HG02798 (cell line): Measurements from ENCODE around the gene NHS.

Source experiments
- ATAC-seq: cut with Tn5 transposase; IDR thresholded peaks from one replicate; pipeline ENCODE4 v1.9.1; 2021; ENCODE audit warnings: mild to moderate bottlenecking; ENCODE audit not compliant: unreplicated experiment, poor library complexity

Gene NHS

DNA sequence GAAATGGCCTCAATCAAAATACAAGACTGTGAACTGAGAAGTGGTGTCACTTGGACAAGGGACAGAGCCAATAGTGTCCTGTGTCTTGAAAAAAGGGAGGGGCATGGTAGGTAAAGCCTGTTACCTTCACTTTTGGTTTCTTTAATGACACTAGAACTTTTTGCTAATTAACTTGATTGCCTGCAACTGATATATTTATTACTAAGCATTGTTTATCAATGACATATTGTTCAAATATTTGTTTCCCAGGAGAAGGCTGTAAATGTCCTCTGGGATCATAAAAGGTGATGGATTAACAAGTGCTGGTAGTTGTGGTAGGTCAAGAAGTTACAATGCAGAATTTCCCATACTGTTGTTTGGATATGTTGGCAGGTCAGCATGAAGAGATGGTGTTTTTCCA is 268.5 kb downstream of the NHS start:
- ATAC-seq: no peak

DNA sequence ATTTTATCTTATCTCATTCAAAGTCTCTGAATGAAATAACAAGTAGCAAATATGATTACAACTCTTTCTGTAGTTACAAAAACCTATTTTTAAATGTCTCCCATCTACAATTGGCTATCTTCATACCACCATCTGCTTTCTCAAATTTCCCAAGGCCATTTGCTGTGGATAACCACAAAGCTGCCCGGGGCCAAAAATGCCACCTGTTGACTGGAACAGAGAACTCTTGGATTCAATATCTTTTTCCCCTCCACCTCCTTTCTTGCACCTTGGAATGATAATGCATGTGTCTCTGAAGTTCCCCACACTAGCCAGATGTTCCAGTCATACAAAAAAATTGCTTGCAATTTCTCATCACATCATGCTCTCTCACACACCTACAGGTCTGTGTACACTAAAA is 269.0 kb downstream of the NHS start:
- no peak for ATAC-seq

DNA sequence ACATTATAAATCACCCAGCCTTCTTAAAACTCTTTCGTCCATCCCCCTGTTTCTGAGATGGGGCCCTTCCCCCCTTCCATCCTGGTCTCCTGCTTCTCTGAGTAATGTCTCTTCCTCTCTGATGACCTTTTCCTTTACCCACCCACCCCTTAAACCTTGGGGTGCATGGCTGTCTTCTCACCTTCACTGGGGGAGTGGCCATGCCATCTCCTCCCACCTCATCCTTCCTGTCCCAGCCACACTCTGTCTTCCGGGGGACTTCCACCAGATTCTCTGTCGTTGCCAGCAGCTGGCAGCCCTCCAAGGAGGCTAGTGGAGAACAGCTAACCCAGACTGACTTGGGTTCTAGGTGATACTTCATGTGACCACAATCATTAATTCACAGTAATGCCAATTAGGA is 279.1 kb downstream of the NHS start:
- no peak for ATAC-seq

DNA sequence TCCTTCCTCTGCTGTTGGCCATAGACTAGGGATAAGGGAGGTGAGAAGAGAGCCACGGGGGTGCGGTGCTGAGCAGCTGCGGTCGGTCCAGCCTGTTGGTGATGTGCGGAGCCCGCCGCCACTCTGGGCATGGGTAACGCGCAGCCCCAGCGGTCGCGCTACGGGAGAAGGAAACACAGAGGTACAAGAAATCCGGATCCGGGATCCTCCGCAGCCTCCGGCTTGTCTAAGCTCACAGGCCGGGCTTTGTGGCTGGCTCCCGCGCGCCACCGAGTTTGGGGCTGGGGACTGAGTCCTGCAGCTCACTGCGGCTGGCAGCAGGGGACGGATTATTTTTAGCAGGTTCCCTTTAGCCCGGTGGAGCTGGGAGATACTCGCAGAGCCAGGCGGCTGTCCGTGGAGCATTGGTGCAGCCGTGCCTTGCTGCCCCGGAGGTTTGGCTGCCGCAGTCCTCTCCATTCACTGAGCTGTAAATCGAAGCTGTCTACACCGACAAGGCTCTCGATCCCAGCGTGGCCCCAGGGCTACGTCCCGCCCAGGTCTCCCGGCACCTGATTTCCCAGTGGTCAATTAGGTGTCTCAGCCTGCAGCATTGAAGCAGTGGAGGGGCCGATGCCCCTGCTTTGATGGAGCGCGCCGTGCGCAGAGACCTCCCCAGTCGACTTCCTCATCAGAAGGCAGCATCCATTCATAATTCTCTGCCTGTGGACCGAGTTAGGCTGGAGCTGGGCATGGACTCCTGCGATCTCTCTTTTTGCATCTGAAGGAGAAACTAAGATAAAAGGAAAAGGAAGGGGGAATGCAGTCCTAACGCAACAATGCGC is 280.4 kb downstream of the NHS start:
- ATAC-seq: no peak

DNA sequence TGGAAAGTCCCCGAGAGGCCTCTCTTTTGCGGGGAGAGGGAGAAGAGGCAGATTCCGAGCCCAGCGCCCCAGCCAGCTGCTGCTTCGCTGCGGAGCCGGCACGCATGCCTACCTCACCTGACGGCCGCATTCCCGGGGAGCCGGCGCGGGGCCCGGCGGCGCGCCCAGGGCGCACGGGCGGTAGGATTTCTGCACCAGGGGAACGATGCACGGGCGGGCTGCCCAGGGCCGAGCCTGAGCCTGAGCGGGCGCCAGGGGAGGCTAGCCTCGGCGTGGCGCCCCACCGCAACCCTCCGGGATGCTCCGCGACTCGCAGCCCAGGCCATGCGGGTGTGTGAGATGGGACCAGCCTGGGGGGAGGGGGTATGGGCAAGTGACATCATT is 281.0 kb downstream of the NHS start:
- no peak for ATAC-seq

DNA sequence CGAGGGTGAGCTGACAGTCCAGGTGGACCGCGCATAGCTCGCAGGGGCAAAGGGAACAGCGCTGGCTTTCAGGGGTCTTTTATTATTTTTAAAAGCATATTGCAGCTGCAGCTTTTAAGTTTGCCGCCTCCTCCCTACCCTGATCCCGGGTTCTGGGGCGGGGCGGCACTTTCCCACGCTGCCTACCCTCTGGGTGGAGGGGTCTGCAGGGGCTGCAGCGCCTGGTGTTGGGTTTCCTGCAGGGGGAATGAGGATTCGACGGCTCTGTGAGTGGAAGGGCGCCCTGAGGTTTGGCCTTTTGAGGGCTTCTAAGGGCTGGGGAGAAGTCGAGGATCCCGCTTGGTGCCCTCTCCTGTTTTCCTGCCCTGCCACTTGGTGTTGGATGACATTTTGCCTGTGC is 281.6 kb downstream of the NHS start:
- ATAC-seq: no peak

DNA sequence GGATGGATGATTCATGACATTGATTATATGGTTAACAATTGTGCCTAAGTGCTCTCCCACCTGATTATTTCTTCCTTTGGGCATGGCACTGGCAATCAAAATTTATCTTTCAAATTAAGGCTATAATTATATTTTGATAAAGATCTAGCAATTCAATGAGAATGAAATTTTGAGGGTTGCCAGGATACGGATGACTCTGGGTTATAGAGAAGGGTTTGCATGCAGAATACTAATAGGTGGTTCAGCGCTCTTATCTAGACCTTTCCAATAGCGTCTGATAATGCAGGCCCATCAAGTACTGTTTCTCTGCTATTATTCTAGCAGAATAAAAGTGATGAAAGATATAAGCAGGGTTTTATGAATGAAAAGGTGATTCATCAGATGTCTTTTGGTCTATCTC is 287.4 kb downstream of the NHS start:
- no peak for ATAC-seq

DNA sequence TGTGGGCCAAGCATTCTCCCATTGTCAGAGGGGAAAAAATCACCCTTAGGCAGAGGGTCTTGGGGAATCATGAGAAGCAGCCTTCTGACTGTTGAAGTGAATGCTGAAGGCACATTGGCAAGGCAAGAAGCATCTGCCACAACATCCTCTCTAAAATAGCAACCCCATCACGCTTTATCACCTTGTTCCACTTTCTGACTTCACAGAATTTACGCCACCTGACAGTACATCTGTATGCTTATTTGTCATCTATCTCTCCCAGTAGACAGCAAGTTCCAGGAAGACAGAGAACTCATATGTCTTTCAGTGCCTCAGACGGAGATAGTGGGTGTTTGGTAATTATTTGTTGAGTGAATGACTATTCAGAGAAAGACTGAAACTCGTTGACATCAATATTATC is 293.9 kb downstream of the NHS start:
- ATAC-seq: no peak

DNA sequence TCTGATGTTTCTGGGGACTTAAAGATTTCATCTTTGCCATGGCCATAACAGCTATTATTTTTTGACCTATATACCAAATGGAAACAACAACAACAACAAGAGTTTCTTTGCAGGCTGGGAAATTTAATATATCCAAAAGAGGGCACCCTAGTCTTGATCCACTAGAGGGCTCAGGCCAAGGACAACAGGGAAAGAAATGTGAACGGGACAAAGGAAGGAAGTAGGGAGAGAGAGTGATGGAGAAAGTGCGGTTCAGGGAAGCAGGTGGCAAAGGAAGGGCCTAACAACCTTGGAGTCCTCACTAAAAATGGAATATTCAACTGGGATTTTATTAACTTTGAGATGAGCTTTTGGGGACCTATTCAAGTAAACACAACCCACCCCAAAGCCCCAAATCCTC is 294.5 kb downstream of the NHS start:
- no peak for ATAC-seq

DNA sequence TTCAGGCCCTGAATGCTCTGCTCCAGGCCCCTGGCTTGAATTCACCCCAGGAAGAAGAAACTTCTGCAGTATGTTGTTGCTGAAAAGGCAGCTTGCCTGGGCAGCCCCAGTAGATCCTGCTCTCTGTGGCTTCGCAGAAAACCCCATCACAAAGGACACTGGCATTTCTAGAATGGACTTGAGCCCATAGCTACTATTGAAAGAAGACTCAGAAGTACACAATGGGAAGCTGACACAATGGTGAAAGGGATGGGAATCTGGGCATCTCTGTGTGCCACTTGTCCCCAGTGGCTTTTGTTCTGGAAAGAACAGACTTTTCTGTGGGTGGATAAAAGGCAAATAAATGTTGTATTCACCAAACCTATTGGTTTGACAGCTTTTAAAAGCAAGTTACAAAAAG is 294.9 kb downstream of the NHS start:
- ATAC-seq: no peak

DNA sequence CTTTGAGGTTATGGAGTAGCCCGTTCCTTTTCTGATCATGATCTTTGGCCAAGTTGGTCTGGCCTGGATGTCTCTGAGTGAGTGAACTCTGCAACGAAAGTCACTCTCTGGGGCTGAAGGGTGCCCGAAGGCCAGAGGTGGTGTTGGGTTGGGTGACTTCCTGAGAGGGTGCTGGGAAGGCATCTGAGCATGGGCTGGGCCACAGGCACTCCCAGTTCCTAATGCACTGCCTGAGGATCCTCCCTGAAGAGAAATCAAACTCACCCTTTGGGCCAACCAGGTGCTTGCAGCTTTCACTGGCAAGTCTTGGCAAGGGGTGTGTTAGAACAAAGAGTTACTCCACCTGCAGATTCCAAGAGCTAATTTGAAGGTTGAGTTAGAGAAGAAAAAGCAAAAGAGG is 295.9 kb downstream of the NHS start:
- no peak for ATAC-seq

DNA sequence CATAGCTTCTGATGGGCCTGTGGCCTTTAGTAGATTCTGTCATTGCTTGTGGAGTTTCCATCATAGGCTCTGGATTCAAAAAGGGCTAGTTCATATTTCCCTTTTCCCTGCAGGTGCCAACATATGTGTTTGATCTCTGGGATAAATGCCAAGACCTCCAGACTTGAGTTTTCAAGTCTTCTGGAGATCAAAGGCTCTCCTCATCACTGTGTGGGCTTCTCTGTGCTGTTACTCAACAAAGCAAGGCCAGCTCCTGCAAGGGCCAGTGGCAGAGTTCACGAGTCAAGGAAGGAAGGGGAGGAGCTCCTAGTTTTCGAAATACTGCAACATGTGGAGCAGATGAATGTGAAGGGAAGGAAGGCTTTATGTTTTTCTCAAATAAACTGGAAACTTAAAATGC is 299.6 kb downstream of the NHS start:
- ATAC-seq: no peak

DNA sequence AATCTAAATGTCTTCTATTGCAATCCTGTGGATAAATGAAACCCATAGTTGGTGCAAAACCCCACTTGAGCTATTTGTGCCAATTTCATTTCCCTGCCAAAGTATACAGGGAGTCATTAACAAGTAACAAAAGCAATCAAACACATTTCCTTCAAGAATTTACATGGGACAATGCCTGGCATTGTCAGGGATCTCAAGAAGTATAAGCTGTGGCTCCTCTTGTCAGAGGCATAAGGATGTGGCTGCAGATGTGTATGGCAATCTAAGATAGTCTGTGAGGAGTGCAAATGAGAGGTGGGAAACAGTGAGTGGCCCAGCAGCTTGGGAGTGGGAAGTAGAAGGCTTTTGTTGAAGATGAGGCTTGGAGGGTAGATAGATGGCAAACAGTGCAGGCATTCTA is 304.3 kb downstream of the NHS start:
- ATAC-seq: no peak

DNA sequence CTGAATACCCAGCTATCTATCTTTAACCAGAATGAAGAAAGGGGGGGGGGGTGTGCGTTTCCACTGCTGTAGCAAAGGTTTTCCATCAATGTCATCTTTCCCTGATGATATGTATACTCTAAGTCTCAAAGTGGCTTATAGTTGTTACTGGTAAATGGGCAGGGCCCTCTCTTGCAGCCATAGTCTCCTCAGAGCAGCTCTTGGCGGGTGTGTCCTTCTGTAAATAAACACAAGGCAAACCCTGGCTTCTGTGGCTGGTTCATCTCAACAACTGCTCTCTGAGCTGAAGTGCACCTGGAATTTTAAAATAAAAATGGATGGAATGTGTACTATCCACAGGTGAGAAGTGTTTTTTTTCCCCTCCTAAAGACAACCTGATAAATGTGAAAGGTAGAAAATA is 304.8 kb downstream of the NHS start:
- ATAC-seq: no peak

DNA sequence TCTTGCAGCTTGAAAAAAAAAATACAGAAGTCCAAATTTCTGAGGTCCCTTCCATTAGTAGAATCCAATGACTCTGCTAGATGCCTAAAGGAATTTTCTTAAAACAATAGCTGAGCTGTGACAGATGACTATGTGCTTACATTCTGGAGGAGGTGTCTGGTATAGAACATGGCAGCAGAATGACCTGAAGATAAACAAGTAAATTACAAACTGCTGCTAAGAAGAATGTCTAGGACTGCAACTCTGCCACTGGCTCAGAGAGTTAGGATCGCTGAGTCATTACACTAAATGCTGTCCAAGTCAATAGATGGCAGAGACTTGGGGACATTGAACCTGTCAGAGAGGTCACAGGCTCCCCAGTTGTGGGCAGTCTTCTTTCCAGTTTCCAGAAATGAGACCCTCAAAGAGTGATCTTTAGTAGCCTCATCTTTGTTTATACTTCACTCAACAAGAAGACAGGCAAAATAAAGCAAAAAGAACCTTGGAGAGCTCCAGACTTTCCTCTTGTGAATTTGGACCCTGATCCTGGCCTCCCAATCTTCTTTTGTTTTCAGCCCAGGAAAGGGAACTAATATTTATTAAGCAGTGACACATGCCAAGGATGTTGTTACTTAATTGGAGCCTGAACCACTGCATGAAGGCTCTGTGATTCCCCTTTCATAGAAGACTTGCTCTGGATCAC is 305.9 kb downstream of the NHS start:
- no peak for ATAC-seq

DNA sequence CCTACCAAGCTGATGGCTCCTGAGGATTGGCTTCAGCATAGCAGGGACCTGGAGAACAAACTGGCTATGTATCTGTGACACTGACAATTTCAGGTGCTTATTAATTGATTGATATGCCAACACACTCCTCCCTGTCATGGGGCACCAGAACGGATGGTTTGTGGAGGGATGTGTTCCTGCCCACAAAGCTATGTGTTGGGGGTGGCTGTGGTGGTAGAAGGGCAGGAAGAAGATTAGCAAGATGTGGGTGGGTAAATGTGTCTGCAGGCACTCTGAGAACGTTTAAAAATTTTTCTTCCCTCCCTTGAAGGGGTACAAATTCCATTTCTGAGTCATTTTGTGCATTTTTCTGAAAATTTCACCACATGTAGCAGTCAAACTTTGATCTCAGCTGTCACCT is 307.3 kb downstream of the NHS start:
- no peak for ATAC-seq

DNA sequence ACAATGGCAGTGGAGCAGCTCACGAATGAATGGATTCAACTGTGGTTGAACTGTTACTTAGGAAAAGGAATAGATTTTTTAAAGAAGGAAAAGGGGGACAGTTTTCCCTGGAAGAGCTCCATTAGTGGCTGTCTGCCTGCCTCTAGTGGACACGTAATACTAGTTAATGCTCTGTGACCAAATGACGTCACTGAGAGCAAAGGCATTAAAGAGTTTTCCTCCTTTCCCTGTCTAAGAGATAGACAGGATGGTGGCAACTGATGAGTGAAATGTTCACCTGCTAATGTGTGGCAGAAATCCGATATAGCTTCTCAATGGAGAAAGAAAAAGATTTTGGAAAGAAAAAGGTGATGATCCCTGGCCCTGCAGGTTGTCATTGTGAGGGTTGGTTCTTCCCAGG is 310.0 kb downstream of the NHS start:
- ATAC-seq: no peak

DNA sequence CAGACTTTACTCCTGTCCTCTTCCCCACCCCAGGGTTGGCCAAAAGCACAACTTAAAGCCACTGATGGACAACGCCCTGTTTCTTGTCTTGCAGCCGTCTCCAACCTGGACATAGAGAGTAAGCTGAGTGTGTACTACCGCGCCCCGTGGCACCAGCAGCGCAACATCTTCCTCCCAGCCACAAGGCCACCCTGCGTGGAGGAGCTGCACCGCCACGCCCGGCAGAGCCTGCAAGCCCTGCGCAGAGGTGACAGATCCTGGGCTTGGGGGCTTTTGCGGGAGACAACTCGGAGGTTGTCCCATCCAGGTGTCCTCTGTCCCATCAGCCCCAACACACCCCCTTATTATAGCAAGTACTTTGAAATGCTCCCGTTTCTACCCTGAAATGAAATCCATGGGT is 312.6 kb downstream of the NHS start:
- no peak for ATAC-seq

DNA sequence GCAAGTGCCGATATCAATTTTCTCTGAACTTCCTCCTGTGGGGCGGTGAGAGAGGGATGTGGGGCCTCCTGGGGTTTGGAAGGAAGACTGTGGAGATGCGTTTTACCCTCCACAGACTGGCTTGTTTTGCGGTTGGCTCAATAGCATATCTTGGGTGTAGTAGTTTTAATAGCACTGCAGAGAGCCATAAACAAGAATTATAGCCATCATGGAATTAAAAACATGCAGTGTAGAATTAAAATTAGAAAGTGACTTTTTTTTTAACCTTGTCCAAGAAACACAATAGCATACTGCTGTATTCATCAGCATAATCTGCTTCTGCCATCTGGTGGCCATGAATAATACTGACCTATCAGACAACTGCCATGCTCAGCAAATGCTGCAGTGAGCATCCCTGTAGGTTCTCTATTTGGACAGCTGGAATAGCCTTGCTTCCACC is 315.0 kb downstream of the NHS start:
- peak; percentile 63 for ATAC-seq

DNA sequence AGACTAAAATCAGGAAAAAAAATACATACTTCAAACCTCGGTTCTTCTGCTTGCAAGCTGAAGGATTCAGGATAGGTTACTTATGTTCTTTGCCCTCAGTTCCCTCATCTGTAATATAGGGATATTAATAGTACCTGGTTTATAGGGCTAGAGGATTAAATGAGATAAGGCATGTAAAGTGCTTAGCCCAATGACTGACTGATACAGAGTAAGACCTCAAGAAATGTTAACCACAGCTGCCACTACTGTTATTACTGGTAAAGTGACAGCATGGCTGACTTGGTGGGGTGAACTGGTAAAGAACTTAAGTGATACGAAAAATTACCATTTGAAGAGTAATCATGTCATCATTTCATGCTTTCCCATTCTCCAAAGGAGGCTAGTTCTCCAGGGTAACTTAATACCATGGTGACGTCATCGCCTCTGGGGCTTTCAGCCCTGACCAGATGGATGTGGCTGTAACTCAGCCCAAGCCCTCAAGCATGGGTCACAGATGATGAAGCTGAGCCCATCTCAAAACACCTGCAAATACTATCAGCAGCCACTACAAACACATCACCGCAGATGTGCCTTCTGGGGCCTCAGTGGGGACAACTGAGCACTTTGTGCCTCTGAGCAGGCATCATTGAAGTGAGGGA is 317.8 kb downstream of the NHS start:
- ATAC-seq: peak; percentile 55

DNA sequence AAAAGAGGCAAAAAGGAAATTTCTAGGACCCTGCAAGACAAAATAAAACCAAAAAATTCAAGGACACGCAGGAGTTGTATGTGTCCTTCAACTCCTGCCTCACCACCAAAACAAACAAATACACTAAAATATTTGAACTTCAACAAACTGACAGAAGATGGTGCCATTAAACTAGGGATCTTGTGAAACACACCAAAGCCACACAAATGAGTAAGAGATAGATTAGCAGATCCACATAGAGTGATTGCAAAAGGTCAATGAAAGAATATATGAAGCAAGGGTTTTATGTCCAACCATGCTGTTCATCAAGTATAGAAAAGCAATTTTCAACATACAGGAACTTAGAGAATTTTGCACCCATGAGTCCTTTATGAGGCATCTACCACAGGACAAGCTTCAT is 322.2 kb downstream of the NHS start:
- ATAC-seq: no peak

DNA sequence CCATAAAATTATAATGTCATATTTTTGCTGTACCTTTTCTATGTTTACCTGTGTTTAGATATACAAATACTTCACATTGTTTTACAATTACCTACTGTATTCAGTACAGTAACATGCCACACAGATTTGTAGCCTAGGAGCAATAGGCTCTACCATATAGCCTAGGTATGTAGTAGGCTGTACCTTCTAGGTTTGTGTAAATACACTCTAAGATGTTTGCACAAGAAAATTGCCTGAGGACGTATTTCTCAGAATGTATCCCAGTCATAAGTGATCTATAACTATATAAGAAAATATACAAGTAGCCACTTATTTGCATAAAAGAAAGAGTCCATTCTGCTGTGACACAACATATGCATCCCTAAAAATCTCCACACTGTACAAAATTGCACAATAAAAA is 326.0 kb downstream of the NHS start:
- no peak for ATAC-seq
